HepG2 (cell line): Measurements from ENCODE around the gene ZSCAN31. TPM values are rescaled to one million over a fixed set of nuclear protein-coding genes. Genes with fewer than 3 reads are reported as not detected.
A peak's percentile ranks its signal among the peaks of the same experiment; 100 is the strongest.

Experiments
- AHR ChIP-seq: IDR thresholded peaks from 2 replicates; pipeline ENCODE4 v1.6.1; 2018; ENCODE audit warnings: missing genetic modification reagents, missing compliant biosample characterization
- E2F2 ChIP-seq: sonication (generic); formaldehyde crosslinking; IDR thresholded peaks from 2 replicates; pipeline ENCODE4 v1.4.0; 2020; ENCODE audit warnings: missing genetic modification reagents, borderline replicate concordance
- GZF1 ChIP-seq: sonication (generic); formaldehyde crosslinking; IDR thresholded peaks from 2 replicates; pipeline ENCODE4 v1.5.1; 2020; ENCODE audit warnings: mild to moderate bottlenecking, missing genetic modification reagents
- HOXD1 ChIP-seq: sonication (generic); formaldehyde crosslinking; IDR thresholded peaks from 2 replicates; pipeline ENCODE4 v1.5.0; 2020; ENCODE audit warnings: missing genetic modification reagents
- MXI1 ChIP-seq: IDR thresholded peaks from 3 replicates; pipeline ENCODE4 v1.6.1; 2012; ENCODE audit warnings: low read depth, low read length, inconsistent platforms, borderline replicate concordance
- NR3C1 ChIP-seq: sonication (generic); formaldehyde crosslinking; IDR thresholded peaks from 2 replicates; pipeline ENCODE4 v1.4.0; 2020; ENCODE audit warnings: missing genetic modification reagents
- PCBP1 ChIP-seq: fragments of 200-400 bp; formaldehyde crosslinking; IDR thresholded peaks from 2 replicates; pipeline ENCODE4 v1.6.1; 2017; ENCODE audit warnings: mild to moderate bottlenecking, low read depth, low read length, borderline replicate concordance
- SAFB2 ChIP-seq: sonication (generic); formaldehyde crosslinking; IDR thresholded peaks from 2 replicates; pipeline ENCODE4 v1.5.1; 2020; ENCODE audit warnings: missing genetic modification reagents, low read depth, mild to moderate bottlenecking, borderline replicate concordance
- SKIL ChIP-seq: sonication (generic); formaldehyde crosslinking; IDR thresholded peaks from 2 replicates; pipeline ENCODE4 v1.8.0; 2022; ENCODE audit warnings: missing genetic modification reagents, mild to moderate bottlenecking, moderate library complexity, borderline replicate concordance
- ZBTB20 ChIP-seq: sonication (generic); formaldehyde crosslinking; IDR thresholded peaks from 2 replicates; pipeline ENCODE4 v1.8.1; 2023; ENCODE audit warnings: missing genetic modification reagents, low read depth, mild to moderate bottlenecking, borderline replicate concordance
- ZFP36L2 ChIP-seq: sonication (generic); formaldehyde crosslinking; IDR thresholded peaks from 2 replicates; pipeline ENCODE4 v1.4.0; 2020; ENCODE audit warnings: missing genetic modification reagents
- ZNF326 ChIP-seq: sonication (generic); formaldehyde crosslinking; IDR thresholded peaks from 2 replicates; pipeline ENCODE4 v1.4.0; 2020; ENCODE audit warnings: missing genetic modification reagents, borderline replicate concordance
- ZNF343 ChIP-seq: sonication (generic); formaldehyde crosslinking; IDR thresholded peaks from 2 replicates; pipeline ENCODE4 v1.4.0; 2020; ENCODE audit warnings: mild to moderate bottlenecking, missing genetic modification reagents
- ZNF646 ChIP-seq: sonication (generic); formaldehyde crosslinking; IDR thresholded peaks from 2 replicates; pipeline ENCODE4 v1.9.0; 2021; ENCODE audit warnings: mild to moderate bottlenecking, missing genetic modification reagents
- ZNF670 ChIP-seq: sonication (generic); formaldehyde crosslinking; IDR thresholded peaks from 2 replicates; pipeline ENCODE4 v1.8.0; 2022; ENCODE audit warnings: mild to moderate bottlenecking, missing genetic modification reagents, borderline replicate concordance
- ZNF713 ChIP-seq: sonication (generic); formaldehyde crosslinking; IDR thresholded peaks from 2 replicates; pipeline ENCODE4 v1.4.0; 2020; ENCODE audit warnings: mild to moderate bottlenecking, missing genetic modification reagents
- ZNF724P ChIP-seq: sonication (generic); formaldehyde crosslinking; IDR thresholded peaks from 2 replicates; pipeline ENCODE4 v1.8.0; 2022; ENCODE audit warnings: missing genetic modification reagents, borderline replicate concordance
- polyA plus RNA-seq, 8 experiments: library from polyadenylated mRNA; depleted of rRNA in 3 of 8; stranded (reverse) in 7 of 8; unstranded in 1 of 8; fragments of >200 nt; fragmentation: Illumina TruSeq in 4 of 8; extraction: Trizol in 4 of 8; gene quantifications; 2 replicates each; pipeline versions ENCODE4 v1.2.1 to v1.2.3, GENCODE V29; 2011 to 2016; ENCODE audit warnings: low read depth in 4 of 8, missing spikeins in 1 of 8, mixed read lengths in 1 of 8; ENCODE audit not compliant: insufficient read depth in 1 of 8
- total RNA-seq, 5 experiments: library from RNA; depleted of rRNA; stranded (reverse); fragments of >200 nt; fragmentation: Illumina TruSeq; extraction: Trizol; gene quantifications; 2 replicates each; pipeline ENCODE4 v1.2.3, GENCODE V29; 2016; ENCODE audit warnings: low read depth in 1 of 5

Gene ZSCAN31
- total and polyA plus RNA-seq, 2 of the 13 experiments (the other 11 are each of a cell fraction or from before 2014, with no cell fraction given), result 5.3 to 6.2 TPM

- TF ChIP-seq ZNF646 (CRISPR knock-in tag) (peak; percentile 81), ZNF343 (CRISPR knock-in tag) (no peak), AHR (CRISPR knock-in tag) (no peak), ZNF326 (CRISPR knock-in tag) (no peak), HOXD1 (CRISPR knock-in tag) (no peak), MXI1 (no peak; the same call in 2 of the 3 replicates), SAFB2 (CRISPR knock-in tag) (peak; percentile 78), GZF1 (CRISPR knock-in tag) (peak; percentile 74; the same call in 1 of the 2 replicates), ZBTB20 (CRISPR knock-in tag) (0 out of 2 replicates have a peak, but pooled peaks have one; percentile 56), E2F2 (CRISPR knock-in tag) (no peak; the same call in 1 of the 2 replicates), ZFP36L2 (no peak), ZNF670 (CRISPR knock-in tag) (no peak), NR3C1 (CRISPR knock-in tag) (no peak), SKIL (no peak), PCBP1 (0 out of 2 replicates have a peak, but pooled peaks have one; percentile 59), ZNF724P (CRISPR knock-in tag) (peak; percentile 66; the same call in 1 of the 2 replicates), ZNF713 (CRISPR knock-in tag) (0 out of 2 replicates have a peak, but pooled peaks have one; percentile 49)
Observed at GRCh38 chr6:28349892-28350737, 14.2 kb upstream of the ZSCAN31 start, which contains the start of gene ZKSCAN3 (continued).
